ENCODE results near the gene DGAT2L6.

DNA sequence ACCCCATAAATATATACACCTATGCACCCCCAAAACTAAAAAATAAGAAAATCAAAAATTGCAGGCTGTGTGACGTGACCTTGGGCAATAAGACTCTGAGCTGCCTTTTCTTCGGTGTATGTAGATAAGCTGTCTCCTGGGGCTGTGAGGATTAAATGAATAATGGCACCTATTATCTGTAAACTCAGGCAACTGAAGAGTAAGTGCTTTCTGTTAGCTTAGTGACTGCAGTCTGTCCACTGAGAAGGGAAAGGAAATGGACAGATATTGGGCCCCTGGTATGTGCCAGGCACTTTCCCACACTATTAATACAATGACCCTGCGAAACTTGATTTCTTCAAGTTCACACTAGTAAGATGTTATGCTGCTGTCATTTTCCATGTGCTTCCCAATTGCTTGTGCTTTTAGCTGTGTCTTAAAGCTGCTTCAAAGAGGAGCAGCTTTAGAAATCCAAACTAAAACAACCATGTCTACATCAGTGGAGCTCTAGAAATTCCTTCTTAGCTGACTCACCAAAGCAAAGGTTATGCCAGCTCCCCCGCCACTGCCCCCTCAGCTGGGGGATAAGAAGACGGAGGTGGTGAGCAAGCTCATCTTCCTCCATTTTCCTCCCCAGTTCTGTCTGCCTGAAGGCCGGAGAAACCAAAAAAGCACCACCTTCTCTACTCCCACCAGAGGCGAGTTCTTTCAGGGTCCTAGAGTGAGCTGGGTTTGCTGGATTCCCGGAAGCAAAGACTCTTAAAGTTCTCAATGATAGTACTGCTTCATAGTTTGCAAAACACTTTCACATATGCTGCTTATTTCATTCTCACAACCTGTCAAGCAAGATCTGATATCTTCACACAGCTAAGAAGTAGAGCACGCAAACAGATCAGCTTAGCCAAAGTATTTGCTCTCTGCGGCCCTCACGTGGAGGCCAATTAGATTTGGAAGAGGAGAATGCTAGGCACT, 8.8 kb upstream of the DGAT2L6 start:
- TF ChIP-seq POLR2AphosphoS5 (IDR thresholded peaks at IDR 0.05; ENCODE audit: low read depth, low read length) (no peak), REST (IDR thresholded peaks at IDR 0.05; ENCODE audit: insufficient read depth in 1 of 2, low read depth in 2 of 2, low read length in 2 of 2) (no peak), TAF1 (IDR thresholded peaks at IDR 0.05; ENCODE audit: borderline replicate concordance, insufficient read depth, low read length) (no peak)

Measured in PFSK-1 (cell line).